Stimulated activated CD4-positive, alpha-beta T cell treated with anti-CD3 and anti-CD28 coated beads, Interleukin-12 subunit alpha, Interleukin-12 subunit beta, amount 100 ng/mL, for 48 hours (primary cell): ENCODE data around the gene MXD4.

Experiments
- DNase-seq, 3 donors: peaks; one replicate each; pipeline ENCODE4 v3.0.0-alpha.2; 2020; ENCODE audit warnings: low read depth in 2 of 3, low spot score in 1 of 3

MXD4 gene

GRCh38 chr4:2265113-2266110 lies 3.5 kb upstream of the MXD4 start:
- DNase-seq: no peak

- DNase-seq: no peak
Measured at GRCh38 chr4:2264481-2265041, 2.7 kb upstream of the MXD4 start.

- no peak for DNase-seq
Measured at GRCh38 chr4:2263926-2264321, 2.0 kb upstream of the MXD4 start.

- no peak for DNase-seq
Measured at GRCh38 chr4:2262944-2263250, 988 bp upstream of the MXD4 start.

- peak; percentile 93 to 97 (median 96) for DNase-seq
Measured at GRCh38 chr4:2262145-2262943, 435 bp upstream of the MXD4 start.

GRCh38 chr4:2261110-2261852 lies 628 bp downstream of the MXD4 start:
- DNase-seq: peak in 2 of 3 donors; percentile 34 to 50

GRCh38 chr4:2260344-2261109 lies 1.4 kb downstream of the MXD4 start:
- no peak for DNase-seq

- no peak for DNase-seq
Measured at GRCh38 chr4:2259541-2260343, 2.2 kb downstream of the MXD4 start.

- no peak for DNase-seq
Measured at GRCh38 chr4:2259036-2259540, 2.8 kb downstream of the MXD4 start.

- DNase-seq: no peak
Measured at GRCh38 chr4:2258091-2259035, 3.5 kb downstream of the MXD4 start.

- DNase-seq: no peak
Measured at GRCh38 chr4:2257361-2258081, 4.4 kb downstream of the MXD4 start.

- DNase-seq: no peak
Measured at GRCh38 chr4:2256781-2257191, 5.1 kb downstream of the MXD4 start.

- no peak for DNase-seq
Measured at GRCh38 chr4:2256156-2256731, 5.7 kb downstream of the MXD4 start.

- no peak for DNase-seq
Measured at GRCh38 chr4:2255501-2256155, 6.3 kb downstream of the MXD4 start.

GRCh38 chr4:2254665-2255500 lies 7.0 kb downstream of the MXD4 start:
- DNase-seq: no peak
